Lung (tissue), 12 donors: Measurements from ENCODE around the gene MTHFD2. TPM values are rescaled to one million over a fixed set of nuclear protein-coding genes. Genes with fewer than 3 reads are reported as not detected.

Experiments used
- ATAC-seq: fragments of 200-7000 bp; cut with Tn5 transposase; one replicate; pipeline ENCODE4 v1.9.1; 2020; ENCODE audit warnings: moderate number of reproducible peaks; ENCODE audit not compliant: insufficient read depth, low FRiP score
- DNase-seq, 3 donors: peaks; one replicate each; pipeline ENCODE4 v3.0.0-alpha.2; 2013 to 2017
- H3K27ac ChIP-seq, 2 donors: one replicate each; pipeline ENCODE4 v1.5.1; 2013; ENCODE audit warnings: mild to moderate bottlenecking in 2 of 2, moderate library complexity in 2 of 2, control low read depth in 1 of 2, inconsistent platforms in 1 of 2, low read depth in 1 of 2, low read length in 1 of 2
- H3K27me3 ChIP-seq, 3 donors: one replicate each; pipeline ENCODE4 v1.5.1; 2013; ENCODE audit warnings: low read length in 2 of 3; ENCODE audit not compliant: control insufficient read depth in 3 of 3, insufficient read depth in 3 of 3
- H3K36me3 ChIP-seq, 4 donors: one replicate each; pipeline ENCODE4 v1.5.1; 2013; ENCODE audit warnings: low read length in 4 of 4, mild to moderate bottlenecking in 1 of 4, moderate library complexity in 1 of 4; ENCODE audit not compliant: control insufficient read depth in 4 of 4, insufficient read depth in 4 of 4
- H3K4me1 ChIP-seq, 5 donors: one replicate each; pipeline ENCODE4 v1.5.1; 2013; ENCODE audit warnings: low read length in 5 of 5, mild to moderate bottlenecking in 2 of 5, moderate library complexity in 1 of 5; ENCODE audit not compliant: control insufficient read depth in 5 of 5, insufficient read depth in 5 of 5
- H3K4me3 ChIP-seq: one replicate; pipeline ENCODE4 v1.5.1; 2013; ENCODE audit warnings: mild to moderate bottlenecking, control low read depth, moderate library complexity
- H3K9ac ChIP-seq, 2 donors: one replicate each; pipeline ENCODE4 v1.5.1; 2013; ENCODE audit warnings: low read length in 2 of 2, control low read depth in 1 of 2; ENCODE audit not compliant: insufficient read depth in 1 of 2
- H3K9me3 ChIP-seq, 4 donors: one replicate each; pipeline ENCODE4 v1.5.1; 2013; ENCODE audit warnings: low read length in 3 of 4, mild to moderate bottlenecking in 1 of 4, moderate library complexity in 1 of 4; ENCODE audit not compliant: control insufficient read depth in 4 of 4, insufficient read depth in 3 of 4
- WGBS, 2 donors: extraction: QIAGEN DNeasy Blood & Tissue Kit; methylation state at CpG; one replicate each; pipeline ENCODE4 v1.1.7; 2013; 5-methylcytosine and 5-hydroxymethylcytosine counted together
- polyA plus RNA-seq, 2 donors: library from polyadenylated mRNA; stranded (reverse); fragments of 200-250 nt; gene quantifications; one replicate each; pipeline ENCODE4 v1.2.1, GENCODE V29; 2013
- total RNA-seq, 2 donors: library from RNA; depleted of rRNA in 1 of 2; stranded (reverse); fragments of >200 nt in 1 of 2; gene quantifications; one replicate each; pipeline ENCODE4 v1.2.1, GENCODE V29; 2014 to 2021
- TF ChIP-seq, protein P1 (sequence below): IDR thresholded peaks from 2 replicates; pipeline ENCODE4 v1.5.1; 2012; ENCODE audit warnings: mild to moderate bottlenecking; ENCODE audit errors: control extremely low read depth, extremely low read depth
- donor health status: control.
- donor health status: control.
- donor health status: Bipolar disorder and iron deficiency.
- donor health status: healthy.
- donor health status: DM: yes; HTN: yes; CAD: no.

The MTHFD2 gene
- total and polyA plus RNA-seq, 4 donors, result 20.9 to 88.1 (median 58.2) TPM

GRCh38 chr2:74201596-74201995 lies 3.2 kb downstream of the MTHFD2 start:
- Histone ChIP-seq H3K27ac (no peak overlapping the region), H3K9me3 (no peaks in the 10 kb centered on the region), H3K4me1 (peaks cover 0 to 13% (median 4%) of the 10 kb centered on the region in 5 donors), H3K4me3 (no peak overlapping the region), H3K9ac (no peak overlapping the region), H3K36me3 (no peaks in the 10 kb centered on the region), H3K27me3 (no peaks in the 10 kb centered on the region)
- ATAC-seq (no peak), DNase-seq (no peak)
- TF ChIP-seq, protein P1, sequence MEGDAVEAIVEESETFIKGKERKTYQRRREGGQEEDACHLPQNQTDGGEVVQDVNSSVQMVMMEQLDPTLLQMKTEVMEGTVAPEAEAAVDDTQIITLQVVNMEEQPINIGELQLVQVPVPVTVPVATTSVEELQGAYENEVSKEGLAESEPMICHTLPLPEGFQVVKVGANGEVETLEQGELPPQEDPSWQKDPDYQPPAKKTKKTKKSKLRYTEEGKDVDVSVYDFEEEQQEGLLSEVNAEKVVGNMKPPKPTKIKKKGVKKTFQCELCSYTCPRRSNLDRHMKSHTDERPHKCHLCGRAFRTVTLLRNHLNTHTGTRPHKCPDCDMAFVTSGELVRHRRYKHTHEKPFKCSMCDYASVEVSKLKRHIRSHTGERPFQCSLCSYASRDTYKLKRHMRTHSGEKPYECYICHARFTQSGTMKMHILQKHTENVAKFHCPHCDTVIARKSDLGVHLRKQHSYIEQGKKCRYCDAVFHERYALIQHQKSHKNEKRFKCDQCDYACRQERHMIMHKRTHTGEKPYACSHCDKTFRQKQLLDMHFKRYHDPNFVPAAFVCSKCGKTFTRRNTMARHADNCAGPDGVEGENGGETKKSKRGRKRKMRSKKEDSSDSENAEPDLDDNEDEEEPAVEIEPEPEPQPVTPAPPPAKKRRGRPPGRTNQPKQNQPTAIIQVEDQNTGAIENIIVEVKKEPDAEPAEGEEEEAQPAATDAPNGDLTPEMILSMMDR, result no peak
- WGBS, 2 donors, result 61 to 78% methylated on average over 1 of the region's 1 CpG

DNA sequence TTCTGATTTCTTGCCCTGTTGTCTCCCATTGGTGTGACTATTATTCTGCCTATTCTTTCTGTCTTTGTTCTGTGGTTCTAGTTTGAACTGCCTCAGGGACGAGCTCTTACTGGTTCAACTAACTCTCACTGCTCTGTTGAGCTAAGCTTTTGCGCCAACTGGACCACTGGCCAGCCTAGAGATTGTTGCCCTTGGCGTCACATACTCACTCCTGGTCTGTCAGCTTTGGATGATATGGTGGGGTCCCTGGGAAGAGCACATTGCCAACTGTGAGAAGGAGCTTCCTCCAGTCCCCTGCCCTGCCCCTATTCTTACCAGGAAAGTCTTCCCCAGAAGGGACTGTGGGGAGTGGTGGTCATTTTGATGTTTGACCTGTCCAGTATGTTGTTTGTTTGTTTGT lies 6.0 kb downstream of the MTHFD2 start:
- 97% methylated on average over 3 of the region's 3 CpGs for WGBS, 2 donors
- peaks cover 0 to 14% (median 4%) of the 10 kb centered on the region in 5 donors for H3K4me1 ChIP-seq
- no peak overlapping the region for H3K4me3 ChIP-seq
- no peak overlapping the region for H3K9ac ChIP-seq
- TF ChIP-seq, protein P1, result no peak
- no peaks in the 10 kb centered on the region for H3K9me3 ChIP-seq
- H3K27ac ChIP-seq, result no peak overlapping the region
- ATAC-seq (no peak), DNase-seq (no peak)
- no peaks in the 10 kb centered on the region for H3K27me3 ChIP-seq
- peaks cover 0 to 9% (median 3%) of the 10 kb centered on the region in 4 donors for H3K36me3 ChIP-seq

DNA sequence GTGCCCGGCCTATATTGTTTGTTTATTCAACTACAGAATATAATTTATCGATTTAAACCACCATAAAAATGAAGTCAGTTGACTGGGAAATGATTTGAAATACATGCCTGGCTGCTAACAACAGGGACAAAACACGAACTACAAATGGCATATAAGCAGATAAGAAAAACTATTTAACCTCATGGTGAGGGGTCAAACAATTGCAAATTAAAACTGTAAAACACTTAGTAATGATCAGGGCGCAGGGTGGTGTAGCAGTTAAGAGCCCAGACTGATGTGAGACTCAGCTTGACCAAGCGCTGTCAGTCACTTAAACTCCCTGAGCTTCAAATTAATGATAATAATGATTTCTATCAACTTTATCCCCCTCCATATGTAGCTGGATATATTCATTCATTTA lies 6.7 kb downstream of the MTHFD2 start:
- DNase-seq, result no peak
- TF ChIP-seq, protein P1, result no peak
- H3K4me3 ChIP-seq, result no peak overlapping the region
- no peaks in the 10 kb centered on the region for H3K27me3 ChIP-seq
- 87 to 88% methylated on average over 5 of the region's 5 CpGs for WGBS, 2 donors
- H3K36me3 ChIP-seq, result peaks cover 0 to 15% (median 5%) of the 10 kb centered on the region in 4 donors
- no peak overlapping the region for H3K9ac ChIP-seq
- no peak for ATAC-seq
- H3K4me1 ChIP-seq, result peaks cover 0 to 12% (median 1%) of the 10 kb centered on the region in 5 donors
- no peaks in the 10 kb centered on the region for H3K9me3 ChIP-seq
- H3K27ac ChIP-seq, result no peak overlapping the region

DNA sequence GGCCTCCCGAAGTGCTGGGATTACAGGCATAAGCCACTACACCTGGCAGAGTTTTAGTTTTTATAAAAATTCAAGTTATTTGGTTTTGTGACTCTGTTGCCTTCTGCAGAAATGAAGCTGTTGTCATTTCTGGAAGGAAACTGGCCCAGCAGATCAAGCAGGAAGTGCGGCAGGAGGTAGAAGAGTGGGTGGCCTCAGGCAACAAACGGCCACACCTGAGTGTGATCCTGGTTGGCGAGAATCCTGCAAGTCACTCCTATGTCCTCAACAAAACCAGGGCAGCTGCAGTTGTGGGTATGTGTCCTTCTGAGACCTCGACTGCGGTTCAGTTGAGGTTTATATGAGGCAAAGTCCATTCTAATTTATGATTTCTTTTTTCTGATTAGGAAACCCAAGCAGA lies 7.2 kb downstream of the MTHFD2 start:
- 37 to 48% methylated on average over 6 of the region's 6 CpGs for WGBS, 2 donors
- DNase-seq, result no peak
- H3K9ac ChIP-seq, result no peak overlapping the region
- ATAC-seq, result no peak
- peak overlapping the region in 1 of 2 donors; percentile 53 for H3K27ac ChIP-seq
- no peaks in the 10 kb centered on the region for H3K27me3 ChIP-seq
- peaks cover 0 to 17% (median 5%) of the 10 kb centered on the region in 4 donors for H3K36me3 ChIP-seq
- TF ChIP-seq, protein P1, result no peak
- H3K9me3 ChIP-seq, result no peaks in the 10 kb centered on the region
- H3K4me1 ChIP-seq, result peaks cover 0 to 12% (median 0%) of the 10 kb centered on the region in 5 donors
- H3K4me3 ChIP-seq, result no peak overlapping the region
